Hematopoietic multipotent progenitor cell treated with erythropoietin and hydrocortisone succinate and interleukin-3 and kit ligand, for 8 days (in vitro differentiated cells): ENCODE measurements around the gene LSS.

Experiments used
- DNase-seq: peaks from one replicate; pipeline ENCODE4 v3.0.0-alpha.2; 2015

LSS gene

DNA sequence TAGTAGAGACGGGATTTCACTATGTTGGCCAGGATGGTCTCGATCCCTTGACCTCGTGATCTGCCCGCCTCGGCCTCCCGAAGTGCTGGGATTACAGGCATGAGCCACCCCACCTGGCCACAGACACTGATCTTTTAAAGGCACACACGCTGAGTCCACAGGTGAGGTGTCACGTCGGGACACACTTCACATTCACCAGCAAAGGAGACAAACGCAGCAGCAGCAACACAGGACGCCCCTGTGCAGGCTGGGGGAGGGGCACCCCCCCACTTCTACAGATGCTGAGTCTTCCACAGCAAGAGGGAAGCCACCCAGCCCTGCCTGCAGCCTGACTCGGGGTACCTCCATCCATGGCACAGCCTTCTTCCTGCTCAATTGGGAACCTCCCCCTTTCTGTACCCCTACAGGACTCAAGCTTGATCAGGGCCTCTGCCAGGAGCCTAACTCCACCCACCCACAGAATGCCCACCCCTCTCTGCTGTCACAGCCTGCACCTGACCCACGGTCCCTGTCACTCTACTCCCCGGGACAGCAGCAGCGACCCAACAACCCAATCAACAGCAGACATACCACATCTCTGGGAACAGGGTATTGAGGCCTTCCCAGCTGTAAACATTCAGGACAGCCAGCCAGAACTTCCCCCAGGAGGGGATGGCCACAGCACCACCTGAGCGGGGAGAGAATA is 9.5 kb downstream of the LSS start:
- DNase-seq, result no peak

DNA sequence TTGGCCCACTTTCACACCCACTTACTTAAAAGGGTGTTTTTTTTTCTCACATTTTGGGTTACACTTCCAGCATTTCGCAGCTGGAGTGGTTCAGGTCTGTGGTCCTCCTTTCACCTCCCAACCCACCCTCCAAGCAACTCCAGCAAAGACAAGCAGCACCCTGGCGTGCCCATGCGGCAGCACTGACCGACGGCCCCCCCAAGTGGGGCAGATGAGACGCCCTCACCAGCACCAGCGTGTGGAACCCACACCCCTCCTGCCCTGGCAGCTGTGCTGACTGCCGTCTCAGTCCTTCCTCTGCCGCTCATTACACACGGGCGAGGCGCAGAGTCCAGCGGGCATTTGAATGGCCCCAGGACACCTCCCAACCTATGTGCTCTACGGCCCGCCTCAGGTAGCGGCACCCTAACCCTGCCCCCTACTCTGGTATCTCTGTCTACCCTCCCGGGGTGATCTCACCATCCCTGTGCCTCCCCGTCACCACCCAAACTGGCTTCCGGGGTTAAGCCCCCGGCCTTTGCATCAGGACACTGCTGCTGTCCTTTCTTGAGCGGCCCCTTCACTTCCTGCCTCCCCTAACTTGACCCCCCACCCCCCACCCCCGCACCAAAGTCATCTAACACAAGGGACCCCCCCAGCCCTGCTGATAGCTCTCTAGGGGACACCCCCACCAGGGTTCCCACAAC is 10.9 kb downstream of the LSS start:
- no peak for DNase-seq

DNA sequence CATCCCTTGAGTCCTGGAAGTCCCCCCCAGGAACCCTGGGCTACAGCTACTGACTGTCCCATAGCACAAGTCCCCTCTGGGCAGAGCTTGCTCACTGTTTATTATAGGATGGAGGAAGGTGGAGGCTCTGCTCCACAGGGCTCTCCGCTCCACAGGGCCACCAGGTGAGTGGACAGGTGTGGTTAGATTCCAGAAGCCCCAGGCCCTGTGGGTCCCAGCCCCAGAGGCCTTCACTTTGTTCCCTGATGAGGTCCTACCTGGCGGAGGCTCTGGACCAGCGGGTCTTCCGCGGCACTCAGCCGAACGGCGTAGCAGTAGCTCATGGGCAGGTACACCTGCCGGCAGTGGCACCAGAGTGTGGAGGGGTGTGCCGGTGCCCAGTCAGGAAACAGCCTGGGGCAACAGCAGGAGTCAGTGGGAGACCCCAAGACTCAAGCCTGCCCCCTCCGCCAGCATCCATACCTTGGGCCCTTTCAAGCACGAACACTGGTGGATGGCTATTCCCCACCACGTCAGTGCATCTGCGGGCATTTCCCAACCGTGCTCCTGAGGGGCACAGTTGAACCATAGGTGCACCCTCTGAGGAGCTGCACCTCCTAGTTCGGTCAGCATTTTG is 12.3 kb downstream of the LSS start:
- no peak for DNase-seq

DNA sequence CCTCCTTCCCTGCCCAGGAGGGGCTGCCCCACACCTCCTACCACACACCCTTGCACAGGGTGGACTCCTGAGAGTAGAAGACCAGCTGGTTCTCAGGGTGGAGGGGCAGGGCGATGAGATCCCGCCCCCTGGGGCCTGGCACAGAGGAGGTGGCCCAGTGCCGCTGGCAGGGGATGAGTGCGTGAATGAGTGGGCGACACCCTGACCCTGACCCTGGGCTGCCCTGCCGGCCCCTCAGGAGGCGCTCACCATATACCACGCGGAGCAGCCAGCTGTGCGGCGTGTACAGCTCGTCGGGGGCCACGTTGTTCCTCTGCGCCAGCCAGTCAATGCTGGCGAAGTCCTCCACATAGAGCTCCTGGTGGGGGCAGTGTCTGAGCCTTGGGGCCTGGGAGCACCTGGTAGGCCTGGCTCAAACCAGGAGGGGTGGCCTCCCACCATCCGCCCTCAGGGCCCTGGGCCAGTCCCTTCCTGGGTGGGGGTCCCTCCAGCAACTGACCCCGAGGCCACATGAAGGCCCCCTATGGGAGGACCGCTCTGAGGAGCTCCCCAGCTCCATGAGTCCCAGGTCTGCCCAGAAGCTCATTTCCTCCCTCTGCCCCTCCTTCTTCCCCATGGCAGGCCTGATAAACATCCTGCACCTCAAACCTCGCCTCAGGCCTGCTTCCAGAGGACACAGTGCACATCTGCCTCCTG is 13.0 kb downstream of the LSS start:
- DNase-seq, result no peak

DNA sequence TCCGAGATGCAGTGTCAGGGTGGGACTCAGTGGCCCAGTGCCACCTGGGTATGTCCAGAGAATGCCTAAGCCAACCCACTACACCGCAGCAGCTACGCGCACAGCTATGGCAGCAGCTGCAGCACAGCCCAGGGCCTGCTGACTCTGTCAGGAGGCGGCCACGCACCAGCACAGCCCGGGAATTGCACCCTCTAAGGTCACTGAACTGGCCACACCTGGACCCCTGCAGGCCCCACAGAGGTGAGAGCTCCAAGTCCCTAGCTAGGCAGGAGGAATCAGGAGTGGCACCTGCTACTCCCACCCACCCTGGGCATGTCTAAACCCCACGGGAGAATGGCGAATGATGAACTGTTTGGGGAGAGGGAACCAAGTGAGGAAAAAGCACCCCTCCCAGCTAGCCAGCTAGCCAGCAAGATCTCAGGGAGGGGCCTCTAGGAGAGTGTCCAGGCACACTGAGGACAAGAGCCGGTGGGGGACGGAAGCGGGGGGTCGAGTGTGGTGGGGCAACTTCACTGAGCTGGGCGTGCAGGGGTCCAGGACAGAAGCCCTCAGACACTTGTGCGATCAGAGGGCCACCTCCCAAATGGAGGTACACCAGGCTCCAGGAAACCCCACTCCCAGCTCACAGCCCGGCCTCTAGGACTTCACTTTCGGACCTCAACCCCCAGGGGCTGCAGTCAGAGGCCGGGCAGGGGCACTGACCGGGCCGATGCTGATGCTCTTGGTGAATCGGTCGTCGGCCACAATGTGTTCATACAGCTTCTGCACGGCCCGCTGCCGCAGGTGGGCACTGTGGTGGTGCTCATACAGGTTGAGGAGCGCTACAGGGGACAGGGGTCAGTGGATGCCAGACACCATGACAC is 13.9 kb downstream of the LSS start:
- no peak for DNase-seq

DNA sequence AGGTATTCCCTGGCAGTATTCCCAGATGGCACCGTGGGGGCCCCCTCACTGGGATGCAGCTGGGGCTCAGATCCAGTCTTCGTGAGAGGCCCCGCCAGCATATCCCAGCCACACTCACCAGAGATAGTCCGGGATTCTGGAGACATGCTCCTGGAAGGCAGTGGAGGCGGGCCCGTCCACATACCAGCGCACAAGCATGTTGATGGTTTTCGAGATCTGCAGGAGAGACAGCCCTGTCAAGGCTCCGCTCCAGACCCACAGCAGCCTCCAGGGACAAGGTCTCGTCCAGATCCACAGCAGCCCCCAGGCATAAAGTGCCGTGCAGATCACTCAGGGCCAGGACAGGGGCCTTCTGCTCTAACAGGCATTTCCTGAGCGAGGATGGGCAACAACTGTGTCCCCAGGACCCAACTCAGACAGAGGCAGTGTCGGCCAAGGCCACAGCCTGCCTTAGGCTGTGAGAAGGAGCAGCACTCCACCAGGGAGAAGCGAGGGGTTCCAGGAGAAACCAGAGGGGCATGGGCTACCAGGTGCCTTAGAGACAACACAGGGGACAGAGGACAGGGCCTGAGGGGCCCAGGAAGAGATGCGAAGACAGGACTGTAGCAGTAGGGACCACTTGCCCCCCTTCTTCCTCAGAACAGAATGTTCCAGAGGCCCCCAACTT is 14.8 kb downstream of the LSS start:
- DNase-seq, result no peak

DNA sequence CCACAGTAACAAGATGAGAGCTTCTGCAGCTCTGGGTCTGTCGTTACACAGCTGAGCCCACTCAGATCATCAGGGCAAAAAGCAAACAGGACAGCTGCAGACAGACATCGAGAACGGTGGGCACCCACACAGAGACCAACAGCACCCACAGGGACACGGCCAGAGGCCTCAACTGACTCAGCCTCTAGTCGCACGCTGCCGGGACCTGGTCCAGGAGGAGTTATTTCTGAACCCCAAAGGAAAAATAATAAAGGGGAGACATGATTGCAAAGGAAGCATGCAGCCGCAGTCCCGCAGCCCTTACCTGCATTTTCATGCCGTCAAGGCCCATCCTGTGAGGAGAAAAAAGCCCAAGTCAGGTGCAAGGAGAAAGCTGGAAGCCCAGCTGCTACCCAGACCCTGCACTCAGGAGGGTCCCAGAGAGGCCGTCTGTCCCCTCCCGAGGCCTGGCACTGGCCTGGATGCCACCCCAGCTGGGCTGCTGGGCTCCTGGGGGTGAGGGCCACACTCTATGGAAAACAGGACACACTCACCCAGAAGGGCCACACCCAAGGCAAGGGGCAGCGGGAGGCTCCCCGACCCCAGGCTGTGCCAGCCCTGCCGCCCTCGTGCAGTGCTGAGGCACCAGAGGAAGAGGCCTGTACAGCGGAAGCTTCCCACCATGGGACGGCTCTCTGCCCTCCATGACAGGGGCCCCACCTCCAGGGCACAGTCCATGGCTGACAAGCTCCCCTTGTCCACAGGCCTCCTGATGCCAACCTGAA is 15.7 kb downstream of the LSS start:
- DNase-seq, result no peak

DNA sequence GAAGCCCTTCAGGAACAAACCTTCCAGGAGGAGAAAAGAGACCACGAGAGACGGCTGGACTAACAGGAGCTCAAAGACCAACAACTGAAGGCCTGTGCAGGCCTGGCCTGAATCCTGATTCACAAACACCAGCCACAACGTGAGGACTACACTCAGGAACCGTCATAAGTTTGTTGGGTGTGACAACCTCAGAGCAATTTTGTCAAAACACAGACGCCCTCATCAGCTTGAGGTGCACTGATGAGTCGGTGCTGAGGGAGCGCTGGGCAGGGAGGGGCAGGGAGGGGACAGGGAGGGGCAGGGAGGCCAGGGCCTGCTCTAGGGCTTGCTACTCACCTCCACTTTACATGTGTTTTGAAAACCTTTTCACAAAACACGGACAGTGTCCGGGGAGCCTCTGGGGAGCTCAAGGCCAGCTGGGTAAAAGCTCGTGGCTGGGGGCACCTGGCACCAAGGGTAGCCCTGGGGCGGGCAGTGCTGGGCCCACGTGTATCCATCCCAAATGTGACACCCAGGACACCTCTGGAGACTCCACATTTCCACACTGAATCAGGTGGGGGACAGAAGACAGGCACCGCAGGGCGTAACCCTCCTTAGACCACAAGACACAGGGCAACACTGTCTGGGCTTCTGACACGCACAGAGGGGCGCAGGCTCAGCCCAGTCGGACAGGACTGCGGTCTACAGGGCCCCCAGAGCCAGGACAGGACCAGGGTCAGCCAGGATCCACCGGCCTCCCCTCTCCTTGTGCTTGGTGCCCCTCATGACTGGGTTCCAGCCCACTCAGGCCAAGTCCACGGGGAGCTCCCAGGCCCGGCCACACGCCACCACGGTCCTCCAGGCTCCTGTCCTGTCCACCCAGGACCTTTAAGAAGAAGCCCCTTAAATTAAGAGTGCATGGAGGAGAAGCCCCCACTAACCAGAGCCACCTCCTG is 16.5 kb downstream of the LSS start:
- DNase-seq, result no peak

DNA sequence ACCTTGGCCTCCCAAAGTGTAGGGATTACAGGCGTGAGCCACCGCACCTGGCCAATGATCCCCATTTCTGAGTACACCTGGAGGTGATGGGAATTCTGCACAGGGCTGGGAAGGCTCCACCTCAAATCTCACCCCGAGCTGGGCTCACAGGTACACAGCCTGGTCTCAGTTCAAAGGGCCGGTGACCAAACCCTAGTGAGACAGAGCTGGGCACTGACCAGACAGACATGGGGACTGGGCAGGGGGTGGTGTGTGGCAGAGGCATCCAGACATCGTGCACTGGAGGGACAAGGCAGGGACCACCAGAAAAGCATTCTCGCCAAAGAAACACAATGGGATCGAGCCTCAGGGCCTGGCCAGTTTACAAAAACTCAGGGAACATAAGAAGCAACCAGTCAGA is 17.2 kb downstream of the LSS start:
- no peak for DNase-seq

DNA sequence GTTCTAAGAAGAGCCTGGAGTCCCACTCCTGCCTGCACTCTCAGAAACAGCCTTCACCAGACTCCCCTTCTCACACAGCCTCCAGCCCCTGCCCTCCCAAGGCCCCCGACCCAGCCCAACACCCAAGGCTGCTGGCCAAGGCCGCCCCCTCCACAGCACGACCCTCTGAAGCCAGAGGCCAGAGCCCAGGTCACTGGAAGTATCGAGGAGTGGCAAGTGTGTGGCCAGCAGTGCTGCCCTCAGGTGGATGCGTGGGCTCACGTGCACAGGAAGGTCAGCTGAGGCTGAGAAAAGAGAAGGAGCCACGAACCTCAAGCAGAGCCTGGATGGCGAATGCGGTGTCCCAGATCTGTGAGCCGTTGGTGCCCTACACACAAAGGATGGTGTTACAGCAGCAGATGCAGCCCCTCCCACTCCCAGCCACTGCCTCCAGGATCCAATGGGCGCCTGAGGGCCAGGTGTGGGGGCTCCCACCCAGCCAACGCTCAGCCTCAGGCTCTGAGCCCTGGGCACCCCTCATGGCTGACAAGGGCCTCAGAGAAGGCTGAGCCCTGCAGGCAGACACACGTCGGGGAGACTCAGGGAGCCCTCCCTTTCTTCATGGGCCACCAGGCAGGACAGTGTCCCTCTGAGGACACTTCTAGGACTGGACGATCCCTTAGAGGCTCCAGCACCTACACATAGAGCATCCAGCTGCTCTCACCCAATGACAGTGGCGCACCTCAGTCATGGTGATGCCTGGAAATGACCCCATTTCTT is 18.0 kb downstream of the LSS start:
- no peak for DNase-seq

DNA sequence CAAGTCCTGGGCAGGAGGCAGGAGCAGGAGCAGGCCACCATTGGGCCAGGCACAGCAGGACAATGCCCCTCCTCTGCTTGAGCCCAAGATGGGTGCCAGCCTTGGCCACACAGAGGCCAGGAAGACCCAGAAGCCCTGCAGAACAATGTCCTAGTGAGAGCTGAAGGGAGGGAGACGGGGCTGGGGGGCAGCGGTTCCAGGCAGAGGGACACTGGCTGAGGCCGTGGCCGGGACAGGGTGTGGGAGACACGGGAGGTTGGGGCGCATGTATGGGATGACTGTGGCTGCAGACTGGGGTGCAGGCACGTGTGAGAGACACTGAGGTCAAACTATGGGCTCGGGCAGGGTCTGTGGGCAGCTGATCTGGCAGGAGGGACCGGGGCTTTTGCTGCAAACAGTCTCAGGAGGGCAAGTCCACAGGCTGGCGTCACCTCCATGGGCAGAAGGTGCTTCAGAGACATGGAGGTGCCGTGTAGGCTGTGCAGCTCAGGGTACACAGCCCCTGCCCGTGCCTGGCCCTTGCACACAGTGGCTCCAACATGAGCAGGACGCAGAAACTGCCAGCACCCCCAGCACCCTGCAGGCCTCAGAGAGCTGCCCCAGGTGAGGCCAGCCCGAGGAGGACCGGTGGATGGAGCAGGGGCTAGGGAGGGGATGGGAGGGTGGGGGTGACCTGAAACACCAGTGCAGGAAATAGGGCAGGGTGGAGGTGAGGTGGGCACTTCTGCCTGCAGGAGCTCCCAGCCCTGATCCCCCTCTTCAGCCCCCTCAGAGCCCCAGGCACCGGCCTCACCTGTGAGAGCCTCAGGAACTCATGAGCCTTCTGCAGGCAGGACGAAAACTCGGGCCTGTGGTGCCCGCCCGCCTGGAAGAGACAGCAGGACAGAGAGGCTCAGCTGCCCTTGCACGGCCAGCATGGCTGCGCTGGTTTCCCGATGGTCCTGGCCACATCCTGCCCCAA is 19.5 kb downstream of the LSS start:
- DNase-seq, result no peak

DNA sequence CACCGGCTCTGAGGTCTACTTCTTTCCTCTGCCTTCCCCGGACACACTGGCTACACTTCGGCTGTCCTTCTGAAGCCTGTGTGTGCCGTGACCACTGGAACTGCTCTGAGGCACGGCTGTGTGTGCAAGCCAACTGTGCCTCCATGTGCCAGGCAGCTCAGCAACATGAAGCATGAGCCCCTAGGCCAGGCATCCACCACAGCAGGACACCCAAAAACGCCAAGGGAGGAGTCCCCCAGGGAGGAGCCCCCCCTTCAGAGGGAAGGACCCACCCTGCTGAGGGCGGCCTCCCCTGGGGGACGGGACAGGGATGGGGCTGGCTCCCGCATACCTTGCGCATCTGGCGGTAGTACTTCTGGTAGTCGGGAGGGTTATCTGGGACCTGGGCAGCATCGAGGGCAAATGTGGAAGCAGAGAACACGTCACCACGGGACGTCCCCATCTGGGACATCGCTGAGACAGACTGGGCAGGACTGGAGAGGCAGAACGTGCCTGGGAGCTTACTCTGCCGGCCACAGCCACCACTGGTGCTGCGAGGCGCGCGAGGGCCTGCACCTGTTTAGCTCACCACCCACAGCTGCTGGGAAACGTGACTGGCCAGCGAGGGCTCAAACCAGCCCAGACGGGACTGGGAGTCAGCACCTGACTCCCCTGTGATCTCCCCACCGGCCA is 20.5 kb downstream of the LSS start:
- DNase-seq, result no peak

DNA sequence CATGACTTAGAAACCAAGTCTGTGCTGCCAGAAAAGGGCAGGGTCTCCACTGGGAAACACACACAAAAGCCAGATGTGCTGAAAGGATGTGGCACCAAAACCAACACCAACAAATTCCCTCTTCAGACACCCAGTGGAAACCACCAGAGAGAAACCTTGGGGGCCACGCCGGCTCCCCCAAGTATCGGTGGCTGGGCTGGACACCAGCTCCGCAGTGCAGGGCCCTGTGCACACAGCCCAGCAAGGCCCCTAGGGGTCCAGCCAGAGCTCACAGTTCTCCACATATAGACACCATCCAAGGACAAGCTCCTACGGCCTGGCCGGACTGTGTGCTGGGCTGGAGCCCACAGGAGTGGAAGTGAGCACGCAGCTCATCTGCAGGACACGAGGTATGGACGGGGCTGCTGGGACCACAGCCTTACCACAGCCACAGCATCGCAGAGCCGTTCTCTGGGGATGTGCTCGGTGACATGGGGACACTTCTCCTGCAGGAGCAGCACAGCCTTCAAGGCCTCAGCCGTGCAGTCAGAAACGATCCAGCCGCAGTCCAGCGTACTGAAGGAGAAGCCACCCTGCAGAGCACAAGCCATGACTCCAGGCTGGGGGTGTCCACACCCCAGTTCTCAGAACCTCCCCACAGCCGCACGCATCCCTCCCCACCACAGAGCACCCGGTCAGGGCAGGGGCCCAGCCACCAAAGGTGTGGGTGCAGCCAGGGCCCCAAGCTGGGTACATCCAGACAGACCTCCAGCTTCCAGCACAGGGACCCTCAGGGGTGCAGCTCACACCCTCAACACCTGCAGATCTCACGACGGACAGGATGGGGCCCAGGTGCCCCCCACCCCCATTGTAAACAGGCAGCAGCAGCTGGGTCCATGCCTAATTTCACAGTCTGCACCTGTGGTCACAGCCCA is 21.3 kb downstream of the LSS start:
- DNase-seq, result no peak

DNA sequence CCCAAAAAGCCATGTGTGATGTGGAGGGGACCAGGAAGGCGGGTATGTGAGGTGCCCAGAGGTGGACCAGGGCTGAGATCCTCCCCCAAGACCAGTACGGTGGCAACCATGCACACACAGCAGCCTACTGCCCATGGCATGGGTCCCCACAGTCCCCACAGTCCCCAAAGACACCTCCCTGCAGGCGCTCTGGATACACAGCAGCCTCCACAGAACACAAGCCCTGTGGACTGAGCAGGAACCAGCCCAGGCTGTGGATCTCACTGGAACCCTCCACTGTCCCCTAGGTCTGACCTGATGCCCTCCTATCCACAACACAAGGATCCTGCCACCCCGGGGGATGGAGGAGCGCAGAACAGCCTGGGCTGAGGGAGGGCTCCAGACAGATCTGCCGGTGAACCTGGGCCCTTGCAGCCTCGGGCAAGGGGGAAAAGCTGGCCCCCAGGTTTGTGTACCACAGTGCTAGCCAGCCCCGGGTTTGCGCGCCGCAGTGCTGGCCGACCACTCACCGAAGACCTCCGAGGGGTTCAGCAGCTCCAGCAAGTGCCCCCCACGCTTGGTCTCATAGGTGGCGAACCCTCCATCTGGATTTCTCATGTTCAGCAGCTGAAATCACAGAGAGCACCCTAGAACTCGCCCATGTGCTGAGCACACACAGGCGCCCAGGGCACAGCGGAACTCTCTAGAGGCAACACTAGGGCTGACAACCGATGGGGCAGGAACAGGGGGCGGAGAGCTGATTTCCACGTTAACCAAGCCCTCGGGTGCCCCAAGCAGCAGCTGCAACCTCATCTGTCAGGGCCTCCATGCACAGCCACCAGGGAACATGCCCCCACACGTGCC is 22.2 kb downstream of the LSS start:
- DNase-seq, result no peak

DNA sequence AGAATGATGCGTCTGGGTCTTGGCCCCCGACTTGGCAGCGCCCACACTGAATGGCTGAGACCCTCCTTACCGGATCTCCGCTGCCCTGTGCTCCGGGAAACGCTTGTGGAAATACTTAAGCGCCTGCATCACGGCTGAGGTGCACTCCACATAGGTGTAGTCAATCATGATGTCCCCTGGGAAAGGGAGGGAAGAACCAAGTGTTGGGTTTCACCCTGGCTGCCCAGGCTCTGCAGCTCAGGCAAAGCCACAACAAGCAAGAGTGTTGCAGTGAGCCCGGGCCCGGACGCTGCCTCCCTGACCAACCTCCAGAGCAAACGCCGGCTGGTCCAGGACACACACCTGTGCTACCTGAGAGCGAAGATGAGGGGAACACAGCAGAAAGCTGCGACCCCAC is 22.8 kb downstream of the LSS start:
- DNase-seq, result no peak

DNA sequence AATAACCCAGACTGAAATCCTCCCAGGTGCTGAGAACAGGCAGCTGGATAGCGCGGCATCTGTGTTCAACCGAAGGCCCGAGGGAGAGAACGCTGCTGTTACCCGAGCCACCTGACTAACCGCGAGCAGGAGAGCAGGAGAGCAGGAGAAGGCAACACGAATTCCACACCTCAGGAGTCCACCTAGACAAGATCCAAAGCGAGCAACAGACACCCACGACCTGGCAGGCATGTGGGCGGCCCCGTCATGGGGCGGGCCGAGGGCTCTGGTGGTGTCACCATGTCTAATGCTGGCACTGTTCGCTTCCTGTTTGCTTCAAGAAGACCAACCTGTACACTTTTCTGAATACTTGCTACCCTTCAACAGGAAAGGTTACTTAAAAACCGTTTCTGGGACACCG is 23.4 kb downstream of the LSS start:
- no peak for DNase-seq
